GM21737 (cell line): Measurements from ENCODE around the gene SH3GL1.

Experiments
- ATAC-seq: cut with Tn5 transposase; IDR thresholded peaks from one replicate; pipeline ENCODE4 v1.9.1; 2021; ENCODE audit warnings: mild to moderate bottlenecking, moderate library complexity; ENCODE audit not compliant: unreplicated experiment

SH3GL1 gene

GRCh38 chr19:4402171-4403004, 2.0 kb upstream of the SH3GL1 start, which contains the start of gene CHAF1A:
Gene CHAF1A (plus strand): TSS chr19:4402640. CDS start chr19:4402763, 123 bp downstream.
- ATAC-seq, result peak; percentile 68

GRCh38 chr19:4401769-4402170, 1.4 kb upstream of the SH3GL1 start:
- ATAC-seq, result no peak

GRCh38 chr19:4399812-4400134, 574 bp downstream of the SH3GL1 start:
- no peak for ATAC-seq

GRCh38 chr19:4396949-4397783, 3.2 kb downstream of the SH3GL1 start:
- no peak for ATAC-seq

GRCh38 chr19:4393947-4394590, 6.3 kb downstream of the SH3GL1 start:
- ATAC-seq, result no peak

- no peak for ATAC-seq
Observed at GRCh38 chr19:4391701-4392483, 8.5 kb downstream of the SH3GL1 start.

- no peak for ATAC-seq
Observed at GRCh38 chr19:4391306-4391693, 9.0 kb downstream of the SH3GL1 start.

GRCh38 chr19:4390567-4391305, 9.6 kb downstream of the SH3GL1 start:
- ATAC-seq, result no peak

GRCh38 chr19:4390017-4390566, 10.3 kb downstream of the SH3GL1 start:
- no peak for ATAC-seq

- no peak for ATAC-seq
Observed at GRCh38 chr19:4389511-4390016, 10.8 kb downstream of the SH3GL1 start.

- ATAC-seq, result no peak
Observed at GRCh38 chr19:4389064-4389375, 11.3 kb downstream of the SH3GL1 start.

- no peak for ATAC-seq
Observed at GRCh38 chr19:4388337-4389063, 11.8 kb downstream of the SH3GL1 start.

GRCh38 chr19:4386041-4386782, 14.1 kb downstream of the SH3GL1 start:
- ATAC-seq, result no peak

GRCh38 chr19:4385291-4386040, 14.9 kb downstream of the SH3GL1 start:
- ATAC-seq, result no peak

- ATAC-seq, result no peak
Observed at GRCh38 chr19:4380254-4380727, 20.1 kb downstream of the SH3GL1 start.

GRCh38 chr19:4379383-4380253, 20.7 kb downstream of the SH3GL1 start:
- no peak for ATAC-seq

GRCh38 chr19:4378886-4379285, 21.5 kb downstream of the SH3GL1 start:
- no peak for ATAC-seq
